ENCODE results near the gene CCL16.
A peak's percentile ranks its signal among the peaks of the same experiment; 100 is the strongest.
"Not testable (repeated sequence)": the region's sequence is repeated elsewhere in the genome, so short reads cannot be mapped to it uniquely, and the experiment has no call there.

CCL16 gene

DNA sequence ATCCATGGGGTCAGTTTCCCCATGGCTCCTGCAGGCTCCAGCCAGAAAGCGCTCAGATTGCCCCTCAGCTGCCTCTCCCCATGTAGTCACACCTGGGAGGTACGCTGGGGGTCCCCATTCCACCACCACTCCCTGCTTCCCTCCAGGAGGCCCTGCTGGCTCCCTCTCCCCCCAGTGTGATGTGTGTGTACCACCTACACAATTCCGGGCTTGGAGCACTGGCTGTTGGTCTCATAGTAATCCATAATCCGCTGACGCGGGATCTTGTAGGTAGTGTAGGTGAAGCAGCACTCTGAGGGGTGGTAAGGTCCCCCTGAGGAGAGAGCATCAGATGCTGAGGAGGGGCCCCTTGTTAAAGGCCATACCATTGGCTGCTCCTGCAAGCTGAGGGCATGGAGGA lies 2.8 kb upstream of the CCL16 start:
- no peak for DNase-seq

DNA sequence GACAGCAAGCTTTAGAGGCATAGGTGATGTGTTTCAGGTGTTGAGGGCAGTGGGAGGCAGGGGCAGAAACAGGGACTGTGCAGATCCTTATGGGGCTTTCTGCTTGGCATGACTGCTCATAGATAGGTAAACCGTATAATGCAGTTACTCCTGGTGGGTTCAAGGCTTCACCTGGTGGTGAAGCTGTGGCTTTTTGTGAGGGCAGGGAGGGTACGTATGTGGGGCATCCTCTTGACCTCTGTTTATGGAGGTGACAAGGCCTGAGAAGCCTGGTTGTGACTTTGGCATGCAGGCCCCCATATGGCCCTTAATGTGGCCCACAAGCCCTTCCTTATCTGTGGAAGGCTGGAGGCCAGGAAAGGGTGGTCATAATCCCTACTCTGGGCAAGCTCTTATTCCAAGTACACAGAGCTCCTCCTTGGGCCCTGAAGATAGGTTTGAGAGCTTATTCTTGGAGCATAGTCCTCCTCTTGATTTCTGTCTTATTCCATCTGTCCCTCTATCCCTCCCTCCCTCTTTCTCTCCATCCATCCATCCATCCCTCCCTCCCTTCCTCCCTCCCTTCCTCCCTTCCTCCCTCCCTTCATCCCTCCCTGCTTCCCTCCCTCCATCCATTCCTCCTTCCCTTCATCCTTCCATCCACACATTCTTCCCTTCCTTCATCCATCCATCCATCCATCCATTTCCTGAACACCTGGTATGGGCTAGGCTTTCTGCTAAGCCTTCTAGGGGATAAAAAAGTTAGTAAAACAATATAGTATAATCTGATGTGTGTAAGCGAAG lies 1.3 kb upstream of the CCL16 start:
- no peak for DNase-seq

- no peak for DNase-seq
These were observed 622 bp upstream of the CCL16 start for GRCh38 chr17:35981908-35982330.

DNA sequence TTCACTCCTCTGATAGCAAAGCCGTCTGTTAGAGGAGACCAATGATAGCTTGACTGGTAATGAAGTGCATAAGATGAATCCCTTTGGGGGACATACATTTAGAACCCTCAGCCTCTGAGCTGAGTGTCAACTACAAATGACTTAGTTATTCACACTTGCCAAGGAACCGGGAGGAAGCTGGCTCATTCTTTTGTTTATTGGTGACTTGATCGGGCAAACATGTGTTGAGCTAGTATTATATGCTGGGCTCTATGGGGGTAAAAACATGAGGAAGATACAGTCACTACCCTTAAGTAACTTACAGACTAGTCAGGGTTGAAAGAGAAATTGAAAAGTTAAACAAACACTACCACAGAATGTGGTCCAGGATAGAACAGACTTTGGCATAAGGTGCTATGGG lies 3.0 kb downstream of the CCL16 start:
- no peak for DNase-seq

DNA sequence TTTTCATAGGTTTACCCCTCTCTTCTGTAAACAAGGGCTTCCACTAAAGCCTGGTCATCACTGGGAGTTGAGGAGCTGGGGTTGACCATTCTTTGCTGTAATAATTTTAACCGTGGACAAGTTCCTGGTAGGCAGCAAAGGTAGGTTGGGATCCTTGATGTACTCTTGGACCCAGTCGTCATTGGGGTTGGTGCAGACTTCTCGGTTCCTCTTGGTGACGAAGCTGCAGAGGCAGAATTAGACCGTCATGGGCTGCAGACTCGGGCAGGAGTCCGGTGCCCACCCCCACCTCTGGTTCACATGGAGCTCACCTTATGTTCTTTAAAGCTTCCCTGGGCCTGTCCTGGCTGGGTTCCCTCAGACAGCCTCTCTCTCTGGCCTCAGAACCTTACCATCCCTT lies 3.8 kb downstream of the CCL16 start:
- DNase-seq: no peak

DNA sequence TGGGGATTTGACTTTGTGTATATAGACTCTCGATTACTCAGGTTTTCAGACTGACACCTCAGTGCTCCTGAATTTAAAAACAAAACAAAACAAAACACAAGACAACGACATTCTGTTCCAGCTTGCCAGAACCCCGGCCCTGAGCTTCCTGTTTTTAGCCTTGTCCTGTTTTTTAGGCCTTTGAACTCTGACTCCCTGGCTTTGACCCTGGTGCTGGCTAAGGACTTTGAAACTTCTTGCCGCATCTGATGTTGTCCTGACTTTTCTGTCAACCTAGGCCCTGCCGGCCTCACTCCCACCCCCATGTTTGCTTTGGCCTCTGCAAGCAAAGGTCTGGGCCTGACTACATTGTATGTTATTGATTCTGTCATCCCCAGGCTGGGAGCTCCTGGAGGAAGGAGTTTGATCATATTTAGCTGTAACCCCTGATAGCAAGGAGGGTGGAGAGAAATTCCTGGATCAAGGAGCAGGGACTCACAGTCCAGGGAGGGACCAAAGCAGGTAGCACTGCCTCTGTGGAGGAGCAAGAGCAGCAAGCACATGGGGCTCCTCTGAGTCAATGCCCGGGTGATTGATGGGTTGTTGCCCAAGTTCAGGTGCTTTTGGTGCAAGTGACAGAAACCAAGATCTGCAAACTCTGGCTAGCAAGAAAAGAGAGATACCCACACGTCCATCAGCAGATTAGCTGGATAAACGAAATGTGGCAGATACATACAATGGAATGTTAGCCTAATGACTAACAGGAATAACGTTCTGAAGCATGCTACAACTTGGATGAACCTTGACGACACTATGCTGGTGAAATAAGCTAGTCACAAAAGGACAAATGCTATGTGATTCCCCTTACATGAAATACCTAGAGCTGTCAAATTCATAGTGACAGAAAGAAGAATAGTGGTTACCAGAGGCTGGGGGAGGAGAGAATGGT lies 7.7 kb downstream of the CCL16 start:
- DNase-seq: peak; percentile 30

DNA sequence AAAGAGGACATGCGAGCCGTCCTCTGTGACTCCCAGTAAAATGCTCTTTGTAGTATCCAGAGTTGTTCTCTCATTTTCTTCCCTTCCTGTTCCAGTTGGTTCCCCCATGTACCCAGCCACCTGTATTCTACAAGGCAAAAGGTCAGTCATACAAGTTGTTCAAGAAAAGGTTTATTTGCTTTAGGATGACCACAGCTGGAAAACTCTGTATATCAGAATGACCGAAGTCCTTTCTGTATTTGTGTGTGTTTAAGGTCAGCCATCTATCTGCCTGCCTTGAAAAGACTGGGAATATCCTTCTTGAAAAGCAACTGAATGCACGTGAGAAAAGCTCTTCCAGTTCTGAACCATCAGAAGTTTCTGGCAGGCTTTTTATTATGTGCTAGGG lies 8.4 kb downstream of the CCL16 start:
- no peak for DNase-seq

- DNase-seq: no peak
These were observed 8.8 kb downstream of the CCL16 start for GRCh38 chr17:35972535-35972934.

DNA sequence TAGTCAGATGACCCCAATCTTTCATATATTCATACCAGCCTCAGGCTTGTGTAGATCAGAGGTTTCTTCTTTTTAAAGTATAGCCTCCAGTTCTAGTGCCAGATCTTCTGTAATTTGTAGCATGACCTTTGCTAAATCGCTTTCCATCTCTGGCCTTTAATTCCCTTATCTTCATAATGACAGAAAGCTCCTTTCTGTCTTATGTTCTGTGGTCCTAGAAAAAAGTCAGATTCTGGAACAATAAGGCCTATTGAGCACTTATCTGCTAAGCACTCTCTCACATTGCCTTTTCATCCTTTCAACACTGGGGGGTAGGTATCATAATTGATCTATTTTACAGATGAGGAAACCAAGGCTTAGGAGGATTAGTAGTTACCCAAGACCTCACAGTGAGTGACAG lies 9.2 kb downstream of the CCL16 start:
- DNase-seq: no peak

- peak; percentile 71 for DNase-seq
These were observed 11.5 kb downstream of the CCL16 start for GRCh38 chr17:35969558-35970380.

- no peak for DNase-seq
These were observed 12.7 kb downstream of the CCL16 start for GRCh38 chr17:35968520-35969054.

- no peak for DNase-seq
These were observed 16.0 kb downstream of the CCL16 start for GRCh38 chr17:35965272-35965671.

DNA sequence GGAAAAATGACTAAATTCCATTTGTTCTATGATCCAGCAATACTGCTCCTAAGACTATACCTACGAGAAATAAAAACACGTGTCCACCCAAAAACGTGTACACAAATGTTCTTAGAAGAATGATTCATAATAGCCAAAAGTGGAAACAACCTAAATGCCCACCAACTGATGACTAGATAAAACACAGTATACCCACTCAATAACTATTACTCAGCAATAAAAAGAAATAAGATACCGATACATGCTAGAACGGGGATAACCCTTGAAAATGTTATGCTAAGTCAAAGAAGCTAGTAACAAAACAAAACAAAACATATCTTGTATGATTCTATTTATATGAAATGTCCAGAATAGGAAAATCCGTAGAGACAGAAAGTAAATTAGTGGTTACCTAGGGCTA lies 17.6 kb downstream of the CCL16 start:
- DNase-seq: no peak

DNA sequence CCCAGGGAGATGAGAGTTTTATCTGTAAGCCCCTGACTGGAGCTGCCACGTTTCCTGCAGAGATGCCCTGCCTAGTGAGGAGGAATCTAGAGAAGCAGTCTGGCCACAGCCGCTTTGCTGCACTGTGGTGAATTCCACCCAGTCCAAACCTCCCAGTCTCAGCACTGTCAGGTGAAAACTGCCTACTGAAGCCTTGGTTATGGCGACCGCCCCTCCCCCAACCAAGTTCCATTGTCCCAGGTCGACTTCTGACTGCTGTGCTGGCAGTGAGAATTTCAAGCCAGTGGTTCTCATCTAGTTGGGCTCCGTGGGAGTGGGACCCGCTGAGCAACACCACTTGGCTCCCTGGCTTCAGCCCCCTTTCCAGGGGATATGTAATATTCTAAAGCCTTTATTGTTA lies 27.6 kb downstream of the CCL16 start:
- DNase-seq: no peak

- no peak for DNase-seq
These were observed 31.9 kb downstream of the CCL16 start for GRCh38 chr17:35949401-35949800.

DNA sequence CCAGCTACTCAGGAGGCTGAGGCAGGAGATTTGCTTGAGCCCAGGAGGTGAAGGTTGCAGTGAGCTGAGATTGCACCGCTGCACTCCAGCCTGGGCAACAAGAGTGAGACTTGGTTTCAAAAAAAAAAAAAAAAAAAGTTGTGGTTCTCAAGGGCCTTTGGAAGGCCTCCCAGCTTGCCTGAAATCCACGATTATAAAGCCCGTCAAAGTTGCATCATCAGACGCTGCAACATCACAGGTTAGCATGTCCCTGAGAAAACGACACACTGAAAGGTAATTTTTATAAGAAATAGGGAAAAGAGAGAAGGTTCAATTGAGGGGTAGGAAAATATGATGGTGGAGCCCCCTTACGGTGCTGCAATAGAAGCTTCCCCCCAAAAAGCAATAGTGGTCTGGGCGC lies 33.2 kb downstream of the CCL16 start:
- DNase-seq: no peak

DNA sequence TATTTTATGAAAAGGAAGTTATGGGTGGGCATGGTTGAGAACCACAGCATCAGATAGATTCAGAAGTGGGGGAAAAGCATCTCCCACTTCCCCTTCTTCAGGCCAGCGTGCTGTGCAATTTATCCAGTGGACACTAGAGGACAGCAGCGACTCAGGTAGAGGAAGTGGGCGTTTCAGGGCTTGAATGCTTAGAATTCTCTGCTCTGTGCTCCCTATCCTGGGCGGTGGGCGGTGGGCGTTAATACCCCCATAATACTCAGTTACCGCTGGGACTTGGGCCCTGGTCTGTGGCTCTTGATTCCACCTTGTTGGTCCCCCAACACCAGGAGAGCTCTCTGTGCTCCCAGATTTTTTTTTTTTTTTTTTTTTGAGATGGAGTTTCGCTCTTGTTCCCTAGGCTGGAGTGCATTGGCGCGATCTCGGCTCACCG lies 34.1 kb downstream of the CCL16 start:
- peak; percentile 57 for DNase-seq

- DNase-seq: peak; percentile 47
These were observed 37.1 kb downstream of the CCL16 start for GRCh38 chr17:35944151-35944550.

DNA sequence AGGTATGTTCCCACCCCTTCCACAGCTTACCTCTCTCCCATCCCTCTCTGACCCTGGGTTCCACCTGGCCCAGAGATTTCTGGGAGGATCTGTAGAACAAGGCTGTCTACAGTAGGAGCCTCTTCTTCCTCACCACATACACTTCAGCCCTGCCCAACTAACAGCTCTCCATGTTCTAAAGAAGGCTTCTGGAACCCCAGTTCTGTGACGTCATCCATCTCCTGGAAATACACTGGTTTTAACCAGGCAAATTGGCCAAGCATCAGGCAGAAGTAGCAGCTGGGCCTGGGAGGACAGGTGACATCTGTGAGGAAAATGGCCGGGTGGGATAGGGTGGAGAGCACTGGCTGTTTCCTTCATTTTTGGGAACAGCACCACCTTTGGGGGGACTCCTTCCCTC lies 37.8 kb downstream of the CCL16 start, which contains the start of gene LYZL6:
TSS of gene LYZL6 (minus strand) at position 177 of the 400 bp plus-strand sequence. CDS start 4,357 bp downstream, outside the sequence.
- no peak for DNase-seq

- no peak for DNase-seq
These were observed 38.6 kb downstream of the CCL16 start for GRCh38 chr17:35942588-35943186.

DNA sequence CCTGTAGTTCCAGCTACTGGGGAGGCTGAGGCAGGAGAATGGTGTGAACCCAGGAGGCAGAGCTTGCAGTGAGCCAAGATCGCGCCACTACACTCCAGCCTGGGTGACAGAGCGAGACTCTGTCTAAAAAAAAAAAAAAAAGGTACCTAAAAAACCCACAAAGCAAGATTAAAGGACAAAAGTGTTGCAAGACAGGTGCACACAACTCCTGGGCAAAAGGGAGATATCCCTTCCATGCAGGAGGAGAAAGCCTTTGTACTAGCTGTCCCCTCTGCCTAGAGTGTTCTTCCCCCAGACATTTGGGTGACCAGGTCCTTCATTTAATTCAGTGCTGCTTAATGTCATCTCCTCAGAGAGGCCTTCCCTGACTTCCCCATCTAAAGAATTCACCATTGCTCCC lies 42.8 kb downstream of the CCL16 start:
- not testable (repeated sequence) for DNase-seq

GRCh38 chr17:35936063-35936462 lies 45.2 kb downstream of the CCL16 start:
- DNase-seq: no peak

Measured in EL (cell line).